Ishikawa (cell line): ENCODE measurements around the gene BAD.

Experiments used
- CEBPB ChIP-seq: IDR thresholded peaks from 2 replicates; pipeline ENCODE4 v1.6.1; 2012
- CREB1 ChIP-seq: IDR thresholded peaks from 2 replicates; pipeline ENCODE4 v1.6.1; 2012; ENCODE audit warnings: low read depth
- EP300 ChIP-seq: IDR thresholded peaks from 2 replicates; pipeline ENCODE4 v1.6.1; 2012; ENCODE audit warnings: borderline replicate concordance
- FOXM1 ChIP-seq: IDR thresholded peaks from 2 replicates; pipeline ENCODE4 v1.6.1; 2012; ENCODE audit warnings: low read depth, borderline replicate concordance
- NFIC ChIP-seq: IDR thresholded peaks from 2 replicates; pipeline ENCODE4 v1.6.1; 2012
- RAD21 ChIP-seq: IDR thresholded peaks from 2 replicates; pipeline ENCODE4 v1.6.1; 2012; ENCODE audit warnings: low read depth
- REST ChIP-seq: IDR thresholded peaks from 2 replicates; pipeline ENCODE4 v1.6.1; 2012; ENCODE audit warnings: low read depth, mild to moderate bottlenecking
- TAF1 ChIP-seq: IDR thresholded peaks from 2 replicates; pipeline ENCODE4 v1.6.1; 2012; ENCODE audit warnings: low read depth, mild to moderate bottlenecking
- TCF12 ChIP-seq: IDR thresholded peaks from 2 replicates; pipeline ENCODE4 v1.6.1; 2012; ENCODE audit warnings: low read depth
- TEAD4 ChIP-seq: IDR thresholded peaks from 2 replicates; pipeline ENCODE4 v1.6.1; 2012
- YY1 ChIP-seq: IDR thresholded peaks from 2 replicates; pipeline ENCODE4 v1.6.1; 2012; ENCODE audit warnings: low read depth
- ZBTB7A ChIP-seq: IDR thresholded peaks from 2 replicates; pipeline ENCODE4 v1.6.1; 2012; ENCODE audit warnings: low read depth
- TF ChIP-seq, protein P1 (sequence below): IDR thresholded peaks from 2 replicates; pipeline ENCODE4 v1.6.1; 2012

GRCh38 chr11:64256300-64256699, 28.2 kb downstream of the BAD start:
- TF ChIP-seq, protein P1, sequence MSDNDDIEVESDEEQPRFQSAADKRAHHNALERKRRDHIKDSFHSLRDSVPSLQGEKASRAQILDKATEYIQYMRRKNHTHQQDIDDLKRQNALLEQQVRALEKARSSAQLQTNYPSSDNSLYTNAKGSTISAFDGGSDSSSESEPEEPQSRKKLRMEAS, result no peak
- no peak for TF ChIP-seq EP300
- no peak for TF ChIP-seq REST
- no peak for TF ChIP-seq YY1
- TF ChIP-seq FOXM1, result no peak
- TF ChIP-seq TAF1, result no peak
- TF ChIP-seq RAD21, result no peak
- TF ChIP-seq CREB1, result no peak
- TF ChIP-seq CEBPB, result no peak
- no peak for TF ChIP-seq TEAD4
- TF ChIP-seq TCF12, result no peak
- no peak for TF ChIP-seq NFIC
- no peak for TF ChIP-seq ZBTB7A
